Cardiac muscle cell (in vitro differentiated cells and primary cell): ENCODE measurements around the gene CPSF4. TPM values are rescaled to one million over a fixed set of nuclear protein-coding genes. Genes with fewer than 3 reads are reported as not detected.
A peak's percentile ranks its signal among the peaks of the same experiment; 100 is the strongest.

Experiments used
- DNase-seq, 2 donors: peaks; one replicate each; pipeline versions ENCODE4 v3.0.0 to v3.0.0-alpha.2; 2010 to 2017; ENCODE audit warnings: low read depth in 1 of 2, low spot score in 1 of 2
- H3K27ac ChIP-seq: fragments of 200-600 bp; sonication (generic); 2 replicates; pipeline ENCODE4 v1.5.1; 2016
- H3K27me3 ChIP-seq: fragments of 200-600 bp; sonication (generic); 2 replicates; pipeline ENCODE4 v1.6.0; 2016; ENCODE audit warnings: control low read depth
- H3K36me3 ChIP-seq: fragments of 200-600 bp; sonication (generic); 2 replicates; pipeline ENCODE4 v1.5.1; 2016; ENCODE audit warnings: control low read depth
- H3K4me1 ChIP-seq: fragments of 200-600 bp; sonication (generic); 2 replicates; pipeline ENCODE4 v1.8.1; 2017; ENCODE audit warnings: low read depth, mild to moderate bottlenecking, mixed run types
- H3K4me3 ChIP-seq: fragments of 200-600 bp; sonication (generic); 2 replicates; pipeline ENCODE4 v1.5.1; 2016; ENCODE audit warnings: mild to moderate bottlenecking
- H3K9me3 ChIP-seq: fragments of 200-600 bp; sonication (generic); 2 replicates; pipeline ENCODE4 v1.5.1; 2017; ENCODE audit warnings: low read depth, mild to moderate bottlenecking, control low read depth
- CTCF ChIP-seq: IDR thresholded peaks from 2 replicates; pipeline ENCODE4 v1.5.1; 2012; ENCODE audit warnings: low read depth, mild to moderate bottlenecking, low read length
- polyA plus RNA-seq: library from polyadenylated mRNA; unstranded; fragments of >200 nt; fragmentation: Nextera tagmentation; extraction: Ambion mirVana; gene quantifications from 2 replicates; pipeline ENCODE4 v1.2.1, GENCODE V29; 2016
- total RNA-seq: library from RNA; depleted of rRNA; stranded (reverse); fragments of >200 nt; gene quantifications from 2 replicates; pipeline ENCODE4 v1.2.3, GENCODE V29; 2016

Gene CPSF4
- total and polyA plus RNA-seq, 2 experiments from 2014 or later = 59.8 to 84.1 TPM

DNA sequence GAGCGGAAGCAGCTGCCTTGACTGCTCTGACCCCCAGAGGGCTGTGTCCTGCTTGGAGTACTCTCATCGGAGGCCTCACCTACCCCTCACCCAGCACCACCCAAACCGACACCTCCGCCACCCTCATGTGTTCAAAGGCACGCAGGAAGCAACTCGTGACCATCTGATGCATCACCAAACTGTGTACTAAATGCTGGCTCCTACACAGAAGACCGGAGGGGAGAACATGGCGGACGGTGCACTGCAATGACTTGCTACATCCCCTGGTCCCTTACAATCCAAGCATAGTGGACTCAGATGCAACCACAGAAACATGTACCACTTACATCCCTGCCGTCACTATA lies 33.8 kb upstream of the CPSF4 start:
- DNase-seq = no peak
- TF ChIP-seq CTCF = no peak
- Histone ChIP-seq H3K4me1 (peaks cover 10% of the 10 kb centered on the region), H3K36me3 (peaks cover 19% of the 10 kb centered on the region), H3K4me3 (no peak overlapping the region), H3K27me3 (no peaks in the 10 kb centered on the region), H3K9me3 (no peaks in the 10 kb centered on the region), H3K27ac (no peak overlapping the region)

- Histone ChIP-seq H3K36me3 (peaks cover 21% of the 10 kb centered on the region), H3K4me1 (peaks cover 15% of the 10 kb centered on the region), H3K27me3 (no peaks in the 10 kb centered on the region), H3K27ac (no peak overlapping the region), H3K9me3 (no peaks in the 10 kb centered on the region), H3K4me3 (no peak overlapping the region)
- no peak for TF ChIP-seq CTCF
- no peak for DNase-seq
Measured at GRCh38 chr7:99406557-99406956, 32.2 kb upstream of the CPSF4 start.

DNA sequence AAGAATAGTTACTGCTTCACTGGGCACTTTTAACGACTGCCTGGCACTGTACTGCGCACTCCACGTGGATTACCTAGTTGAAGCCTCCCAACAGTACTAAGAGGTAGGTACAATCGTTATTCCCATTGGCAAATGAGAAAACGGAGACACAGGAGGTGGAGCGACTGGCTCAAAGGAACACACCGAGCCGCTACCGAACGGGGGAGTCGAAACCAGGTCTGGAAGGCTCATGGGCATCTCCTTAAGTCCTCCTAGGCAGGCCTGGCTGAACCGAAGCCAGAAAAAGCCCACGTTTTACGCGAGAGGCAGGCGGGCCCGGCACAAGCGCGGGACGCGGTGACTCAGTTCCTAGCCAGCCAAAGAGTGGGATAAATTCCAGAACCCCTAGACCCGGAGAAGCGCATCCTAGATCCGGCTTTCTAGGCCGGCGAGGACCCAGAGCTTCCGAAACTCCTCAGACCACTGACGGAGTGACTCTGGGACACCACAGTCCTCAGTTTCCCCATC lies 30.8 kb upstream of the CPSF4 start:
- no peak for TF ChIP-seq CTCF
- DNase-seq = peak; percentile 40 to 82
- H3K36me3 ChIP-seq = peaks cover 29% of the 10 kb centered on the region
- H3K27ac ChIP-seq = peak overlapping the region; percentile 98
- peaks cover 15% of the 10 kb centered on the region for H3K4me1 ChIP-seq
- H3K9me3 ChIP-seq = no peaks in the 10 kb centered on the region
- no peaks in the 10 kb centered on the region for H3K27me3 ChIP-seq
- H3K4me3 ChIP-seq = peak overlapping the region; percentile 89

GRCh38 chr7:99408379-99409191 lies 30.2 kb upstream of the CPSF4 start, which contains the start of the genes BUD31 and PDAP1:
Gene BUD31 (plus strand): TSS chr7:99408969. CDS start chr7:99411093, 2,124 bp downstream.
Gene PDAP1 (minus strand): TSS chr7:99408597. CDS start chr7:99408548, 49 bp downstream.
- Histone ChIP-seq H3K4me1 (peaks cover 15% of the 10 kb centered on the region), H3K27ac (peak within 1 kb of the TSS; percentile 98), H3K9me3 (no peaks in the 10 kb centered on the region), H3K36me3 (peaks cover 31% of the 10 kb centered on the region), H3K27me3 (no peaks in the 10 kb centered on the region), H3K4me3 (peak within 1 kb of the TSS; percentile 89)
- peak; percentile 92 to 96 for DNase-seq
- TF ChIP-seq CTCF = no peak

DNA sequence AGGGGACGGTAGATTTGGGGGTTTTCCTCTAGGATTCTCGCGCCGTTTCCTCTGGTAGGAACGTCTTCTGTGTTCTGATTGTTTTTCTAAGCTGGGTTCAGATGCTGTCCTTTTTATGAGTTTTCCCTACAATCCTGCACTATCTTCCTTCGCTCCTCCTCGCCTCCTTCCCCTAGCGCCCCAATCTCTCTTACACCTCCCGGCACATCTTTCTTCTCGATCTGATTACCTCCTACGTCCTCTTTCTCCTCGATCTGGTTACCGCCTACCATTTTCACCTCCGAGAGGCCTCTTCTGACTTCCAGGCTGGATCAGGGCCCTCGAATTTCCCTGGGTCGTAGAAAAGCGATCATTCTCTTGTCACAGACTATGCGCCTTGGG lies 29.6 kb upstream of the CPSF4 start:
- DNase-seq = peak in 1 of 2 donors; percentile 23
- peaks cover 15% of the 10 kb centered on the region for H3K4me1 ChIP-seq
- TF ChIP-seq CTCF = no peak

More for the DNA sequence above, 29.6 kb upstream of the CPSF4 start:
- Histone ChIP-seq H3K4me3 (peak overlapping the region; percentile 89), H3K27ac (peak overlapping the region; percentile 98), H3K9me3 (no peaks in the 10 kb centered on the region), H3K36me3 (peaks cover 34% of the 10 kb centered on the region), H3K27me3 (no peaks in the 10 kb centered on the region)
